Cerebellar cortex (tissue), 1 donor: Measurements from ENCODE around the gene ZC3HAV1.

Source experiments
- DNase-seq: peaks from one replicate; pipeline ENCODE4 v3.0.0-alpha.2; 2015; ENCODE audit warnings: low spot score

Gene ZC3HAV1

GRCh38 chr7:139016931-139017511, 92.5 kb downstream of the ZC3HAV1 start:
- peak; percentile 66 for DNase-seq

- DNase-seq, result no peak
These were observed 98.1 kb downstream of the ZC3HAV1 start for GRCh38 chr7:139011373-139011772.

GRCh38 chr7:139004321-139005090, 105.0 kb downstream of the ZC3HAV1 start:
- no peak for DNase-seq

GRCh38 chr7:138999414-138999813, 110.1 kb downstream of the ZC3HAV1 start:
- no peak for DNase-seq
